Esophagus squamous epithelium (tissue), 5 donors: ENCODE measurements around the gene TCERG1. TPM values are rescaled to one million over a fixed set of nuclear protein-coding genes. Genes with fewer than 3 reads are reported as not detected.

Source experiments
- DNase-seq: peaks from one replicate; lab custom pipeline; 2025; lab: John Stamatoyannopoulos, UW
- H3K27ac ChIP-seq, 4 donors: fragments of 200-600 bp; sonication (generic); one replicate each; pipeline ENCODE4 v1.5.1; 2016 to 2019; ENCODE audit warnings: mild to moderate bottlenecking in 1 of 4
- H3K27me3 ChIP-seq, 4 donors: fragments of 200-600 bp; sonication (generic); 1 replicate in 3 of 4; 2 replicates in 1 of 4; pipeline versions ENCODE4 v1.5.1 to v1.6.0; 2017 to 2021; ENCODE audit warnings: antibody characterized with exemption in 1 of 4
- H3K36me3 ChIP-seq, 3 donors: fragments of 200-600 bp; sonication (generic); one replicate each; pipeline ENCODE4 v1.5.1; 2016 to 2019
- H3K4me1 ChIP-seq, 3 donors: fragments of 200-600 bp; sonication (generic); one replicate each; pipeline ENCODE4 v1.5.1; 2017 to 2019
- H3K4me3 ChIP-seq, 4 donors: fragments of 200-600 bp; sonication (generic); 1 replicate in 3 of 4; 2 replicates in 1 of 4; pipeline ENCODE4 v1.5.1; 2016 to 2019; ENCODE audit warnings: mild to moderate bottlenecking in 2 of 4, moderate library complexity in 1 of 4
- H3K9me3 ChIP-seq, 3 donors: fragments of 200-600 bp; sonication (generic); one replicate each; pipeline ENCODE4 v1.5.1; 2016 to 2019
- POLR2A ChIP-seq, 4 donors: fragments of 450-650 bp; IDR thresholded peaks; one replicate each; pipeline ENCODE4 v1.6.1; 2017; ENCODE audit warnings: antibody characterized with exemption in 4 of 4, mild to moderate bottlenecking in 4 of 4, moderate library complexity in 3 of 4
- WGBS, 2 donors: methylation state at CpG; one replicate each; pipeline ENCODE4 v1.1.5; 2018; 5-methylcytosine and 5-hydroxymethylcytosine counted together
- intact Hi-C: fragments of 100-400 bp; cut with DNase I; formaldehyde crosslinking; loops from one replicate; pipeline ENCODE4 v1.15.0; 2022
- total RNA-seq, 4 donors: library from RNA; depleted of rRNA; stranded (reverse); fragments of >200 nt; gene quantifications; one replicate each; pipeline ENCODE4 v1.1.0, GENCODE V29; 2016
- TF ChIP-seq, protein P1 (sequence below), 6 experiments: fragments of 450-650 bp in 4 of 6; fragments of 200-600 bp in 2 of 6; sonication (generic) in 2 of 6; IDR thresholded peaks; one replicate each; pipeline ENCODE4 v1.5.1; 2016 to 2019; ENCODE audit warnings: antibody characterized with exemption in 6 of 6, mild to moderate bottlenecking in 4 of 6, moderate library complexity in 4 of 6
- donor health status: DM: yes; HTN: yes; CAD: no.

TCERG1 gene
- total RNA-seq, 4 donors from 2014 or later, result 43.4 to 92.7 (median 68.9) TPM

DNA sequence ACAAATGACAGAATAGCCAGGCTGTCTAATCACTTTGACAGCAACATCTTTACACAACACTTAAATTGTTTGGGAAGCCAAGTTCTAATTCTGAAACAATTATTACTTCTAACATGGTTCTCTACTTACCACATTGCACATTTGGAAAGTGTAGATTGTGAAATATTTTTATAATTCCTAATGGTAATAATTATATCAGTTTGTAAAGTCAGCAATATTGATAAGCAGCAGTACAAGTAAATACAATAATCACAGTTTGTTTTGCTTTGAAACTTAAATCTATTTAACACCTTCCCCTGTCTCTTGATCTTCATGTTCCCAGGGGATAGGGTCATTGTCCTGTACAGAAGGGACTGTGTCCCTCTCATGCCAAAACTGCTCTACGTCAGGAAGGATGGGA lies 67.4 kb downstream of the TCERG1 start:
- Histone ChIP-seq H3K27me3 (no peaks in the 10 kb centered on the region), H3K4me3 (no peak overlapping the region), H3K9me3 (no peaks in the 10 kb centered on the region), H3K36me3 (peaks cover 0 to 40% (median 0%) of the 10 kb centered on the region in 3 donors), H3K4me1 (no peaks in the 10 kb centered on the region), H3K27ac (no peak overlapping the region)
- intact Hi-C loops, result no loop called here
- TF ChIP-seq, protein P1, sequence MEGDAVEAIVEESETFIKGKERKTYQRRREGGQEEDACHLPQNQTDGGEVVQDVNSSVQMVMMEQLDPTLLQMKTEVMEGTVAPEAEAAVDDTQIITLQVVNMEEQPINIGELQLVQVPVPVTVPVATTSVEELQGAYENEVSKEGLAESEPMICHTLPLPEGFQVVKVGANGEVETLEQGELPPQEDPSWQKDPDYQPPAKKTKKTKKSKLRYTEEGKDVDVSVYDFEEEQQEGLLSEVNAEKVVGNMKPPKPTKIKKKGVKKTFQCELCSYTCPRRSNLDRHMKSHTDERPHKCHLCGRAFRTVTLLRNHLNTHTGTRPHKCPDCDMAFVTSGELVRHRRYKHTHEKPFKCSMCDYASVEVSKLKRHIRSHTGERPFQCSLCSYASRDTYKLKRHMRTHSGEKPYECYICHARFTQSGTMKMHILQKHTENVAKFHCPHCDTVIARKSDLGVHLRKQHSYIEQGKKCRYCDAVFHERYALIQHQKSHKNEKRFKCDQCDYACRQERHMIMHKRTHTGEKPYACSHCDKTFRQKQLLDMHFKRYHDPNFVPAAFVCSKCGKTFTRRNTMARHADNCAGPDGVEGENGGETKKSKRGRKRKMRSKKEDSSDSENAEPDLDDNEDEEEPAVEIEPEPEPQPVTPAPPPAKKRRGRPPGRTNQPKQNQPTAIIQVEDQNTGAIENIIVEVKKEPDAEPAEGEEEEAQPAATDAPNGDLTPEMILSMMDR (IDR thresholded peaks at IDR 0.05), result no peak
- TF ChIP-seq POLR2A (IDR thresholded peaks at IDR 0.05), result no peak
- DNase-seq, result no peak
- 89 to 100% methylated on average over 1 of the region's 1 CpG for WGBS, 2 donors

DNA sequence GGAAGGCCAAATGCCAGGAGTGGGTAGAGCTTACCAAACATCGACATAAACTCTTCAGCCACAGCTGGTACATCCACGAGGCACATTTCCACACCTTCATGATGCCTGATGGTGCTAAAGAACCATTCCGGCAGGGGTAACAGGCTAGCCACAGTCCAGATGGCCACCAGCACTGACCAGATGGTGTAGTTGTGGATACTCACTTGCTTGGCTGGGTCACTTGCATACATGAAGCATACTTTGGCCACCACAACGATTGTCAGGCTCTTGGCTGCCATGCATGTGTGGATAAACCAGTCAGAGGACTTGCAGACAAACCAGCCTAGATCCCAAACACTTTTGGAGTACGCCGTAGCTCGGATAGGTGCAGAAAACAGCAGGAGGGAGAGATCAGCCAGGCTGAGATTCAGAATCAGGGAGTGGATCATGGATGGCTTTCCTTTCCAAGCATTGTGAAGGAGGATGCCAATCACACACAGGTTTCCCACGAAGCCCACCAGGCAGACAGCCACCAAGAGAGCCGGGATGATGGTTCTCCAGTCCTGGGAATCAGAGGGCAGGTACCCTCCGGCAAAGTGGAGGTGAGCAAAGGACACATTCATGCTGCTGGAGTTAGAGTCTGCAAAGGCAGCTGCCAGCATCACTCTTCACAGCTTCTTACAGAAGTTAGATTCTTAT lies 68.5 kb downstream of the TCERG1 start:
- Histone ChIP-seq H3K27me3 (no peaks in the 10 kb centered on the region), H3K4me1 (no peaks in the 10 kb centered on the region), H3K9me3 (no peaks in the 10 kb centered on the region), H3K36me3 (peaks cover 0 to 30% (median 0%) of the 10 kb centered on the region in 3 donors), H3K27ac (no peak overlapping the region), H3K4me3 (no peak overlapping the region)
- intact Hi-C loops, result no loop called here
- DNase-seq, result no peak
- TF ChIP-seq, protein P1 (IDR thresholded peaks at IDR 0.05), result no peak
- no peak for TF ChIP-seq POLR2A (IDR thresholded peaks at IDR 0.05)
- 81 to 88% methylated on average over 8 to 9 of the region's 10 CpGs for WGBS, 2 donors

DNA sequence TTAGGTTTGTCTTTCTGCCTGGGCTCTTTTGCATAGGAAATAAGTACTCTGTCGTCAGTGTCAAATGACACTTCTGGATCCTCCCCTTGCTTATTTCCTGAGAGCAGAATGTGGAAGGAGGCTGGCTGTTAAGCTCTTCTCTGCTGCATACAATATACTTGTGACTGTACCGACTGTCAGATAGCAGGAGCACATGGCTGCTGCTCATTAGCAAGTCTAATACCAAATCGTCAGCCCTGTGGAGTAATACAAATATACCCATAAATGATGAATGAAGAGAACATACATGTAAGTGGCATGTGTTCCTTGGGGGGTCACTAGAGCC lies 69.0 kb downstream of the TCERG1 start, which contains the start of gene GPR151:
TSS of gene GPR151 (minus strand) at position 40 of the 325 bp plus-strand sequence. CDS start 77 bp downstream, outside the sequence.
- Histone ChIP-seq H3K27me3 (no peaks in the 10 kb centered on the region), H3K4me3 (no peak within 1 kb of the TSS), H3K4me1 (no peaks in the 10 kb centered on the region), H3K36me3 (peaks cover 0 to 25% (median 0%) of the 10 kb centered on the region in 3 donors), H3K27ac (no peak within 1 kb of the TSS), H3K9me3 (no peaks in the 10 kb centered on the region)
- TF ChIP-seq, protein P1 (IDR thresholded peaks at IDR 0.05), result no peak
- no peak for TF ChIP-seq POLR2A (IDR thresholded peaks at IDR 0.05)
- no peak for DNase-seq
- 19 to 33% methylated on average over 3 of the region's 3 CpGs for WGBS, 2 donors
- intact Hi-C loops, result no loop called here

DNA sequence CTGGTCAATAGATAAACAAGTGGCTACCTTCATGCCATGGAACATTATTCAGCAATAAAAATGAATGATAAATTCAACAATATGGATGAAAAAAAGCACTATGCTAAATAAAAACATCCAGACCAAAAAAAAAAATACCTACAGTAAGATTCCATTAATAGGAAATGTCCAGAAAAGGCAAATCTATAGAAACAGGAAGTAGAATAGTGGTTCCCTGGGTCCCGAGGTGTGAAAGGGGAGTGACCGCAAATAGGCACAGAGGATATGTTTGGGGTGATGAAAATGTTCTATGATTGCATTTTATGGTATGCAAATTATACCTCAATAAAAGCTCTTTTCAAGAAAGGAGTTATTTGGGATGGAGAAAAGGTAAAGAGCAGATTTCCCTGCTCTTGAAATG lies 72.4 kb downstream of the TCERG1 start:
- no peaks in the 10 kb centered on the region for H3K9me3 ChIP-seq
- H3K36me3 ChIP-seq, result no peaks in the 10 kb centered on the region
- intact Hi-C loops, result no loop called here
- WGBS, 2 donors, result 60 to 62% methylated on average over 2 of the region's 2 CpGs
- no peak overlapping the region for H3K4me3 ChIP-seq
- TF ChIP-seq, protein P1 (IDR thresholded peaks at IDR 0.05), result no peak
- TF ChIP-seq POLR2A (IDR thresholded peaks at IDR 0.05), result no peak
- no peaks in the 10 kb centered on the region for H3K4me1 ChIP-seq
- H3K27me3 ChIP-seq, result peaks cover 0 to 4% (median 0%) of the 10 kb centered on the region in 4 donors
- no peak for DNase-seq
- H3K27ac ChIP-seq, result no peak overlapping the region

DNA sequence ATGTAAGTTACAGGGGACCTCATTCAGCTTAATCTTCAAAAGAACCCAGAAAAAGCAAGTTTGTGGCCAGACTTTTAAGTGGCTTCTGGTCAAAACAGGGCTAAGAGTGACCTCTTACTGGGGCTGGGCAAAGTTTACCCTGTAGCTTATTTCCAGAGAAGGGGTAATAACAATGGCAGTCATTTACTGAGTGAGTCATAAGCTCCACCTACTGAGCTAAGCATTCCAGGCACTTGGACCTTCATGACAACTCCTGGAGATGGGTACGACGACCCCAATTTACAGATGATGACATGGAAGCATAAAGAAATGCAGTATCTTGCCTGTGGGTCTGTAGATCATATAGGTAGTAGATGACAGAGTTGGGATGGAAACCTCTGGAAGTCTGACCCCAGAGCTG lies 73.6 kb downstream of the TCERG1 start:
- no peaks in the 10 kb centered on the region for H3K4me1 ChIP-seq
- WGBS, 2 donors, result 68 to 86% methylated on average over 2 of the region's 2 CpGs
- no peak for TF ChIP-seq POLR2A (IDR thresholded peaks at IDR 0.05)
- TF ChIP-seq, protein P1 (IDR thresholded peaks at IDR 0.05), result no peak
- no peaks in the 10 kb centered on the region for H3K9me3 ChIP-seq
- peaks cover 0 to 4% (median 0%) of the 10 kb centered on the region in 4 donors for H3K27me3 ChIP-seq
- DNase-seq, result no peak
- no peaks in the 10 kb centered on the region for H3K36me3 ChIP-seq
- no peak overlapping the region for H3K4me3 ChIP-seq
- no peak overlapping the region for H3K27ac ChIP-seq
- intact Hi-C loops, result no loop called here
